Thyroid gland (tissue), 4 donors: ENCODE results near the gene TCAP.

Experiments used
- POLR2A ChIP-seq, 2 donors: fragments of 450-650 bp; IDR thresholded peaks; one replicate each; pipeline ENCODE4 v1.6.1; 2017; ENCODE audit warnings: antibody characterized with exemption in 2 of 2, mild to moderate bottlenecking in 2 of 2, moderate library complexity in 1 of 2
- TF ChIP-seq, protein P1 (sequence below), 6 experiments: fragments of 200-600 bp in 3 of 6; fragments of 450-650 bp in 3 of 6; sonication (generic) in 3 of 6; IDR thresholded peaks; one replicate each; pipeline ENCODE4 v1.5.1; 2016 to 2019; ENCODE audit warnings: antibody characterized with exemption in 6 of 6, mild to moderate bottlenecking in 2 of 6, inconsistent platforms in 1 of 6, moderate library complexity in 1 of 6

DNA sequence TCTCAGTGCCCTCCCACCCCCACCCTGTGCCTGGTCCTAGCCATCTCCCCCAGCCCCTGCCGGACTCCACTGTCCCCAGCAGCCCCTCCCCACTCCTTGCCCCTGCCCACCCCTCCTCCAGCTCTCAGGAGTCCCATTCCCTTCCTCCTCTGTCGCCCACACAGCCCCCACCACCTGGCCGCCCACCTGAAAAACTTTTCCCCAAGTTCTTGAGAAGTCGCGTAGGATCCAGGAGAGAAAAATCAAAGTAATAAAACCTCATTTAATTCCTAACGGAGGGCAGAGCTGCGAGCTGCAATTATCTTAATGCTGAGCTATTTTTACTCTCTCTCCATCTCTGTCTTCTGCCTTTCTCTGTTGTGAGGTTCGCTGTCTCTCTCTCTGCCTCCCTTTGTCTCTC is 40.8 kb upstream of the TCAP start:
- TF ChIP-seq, protein P1, sequence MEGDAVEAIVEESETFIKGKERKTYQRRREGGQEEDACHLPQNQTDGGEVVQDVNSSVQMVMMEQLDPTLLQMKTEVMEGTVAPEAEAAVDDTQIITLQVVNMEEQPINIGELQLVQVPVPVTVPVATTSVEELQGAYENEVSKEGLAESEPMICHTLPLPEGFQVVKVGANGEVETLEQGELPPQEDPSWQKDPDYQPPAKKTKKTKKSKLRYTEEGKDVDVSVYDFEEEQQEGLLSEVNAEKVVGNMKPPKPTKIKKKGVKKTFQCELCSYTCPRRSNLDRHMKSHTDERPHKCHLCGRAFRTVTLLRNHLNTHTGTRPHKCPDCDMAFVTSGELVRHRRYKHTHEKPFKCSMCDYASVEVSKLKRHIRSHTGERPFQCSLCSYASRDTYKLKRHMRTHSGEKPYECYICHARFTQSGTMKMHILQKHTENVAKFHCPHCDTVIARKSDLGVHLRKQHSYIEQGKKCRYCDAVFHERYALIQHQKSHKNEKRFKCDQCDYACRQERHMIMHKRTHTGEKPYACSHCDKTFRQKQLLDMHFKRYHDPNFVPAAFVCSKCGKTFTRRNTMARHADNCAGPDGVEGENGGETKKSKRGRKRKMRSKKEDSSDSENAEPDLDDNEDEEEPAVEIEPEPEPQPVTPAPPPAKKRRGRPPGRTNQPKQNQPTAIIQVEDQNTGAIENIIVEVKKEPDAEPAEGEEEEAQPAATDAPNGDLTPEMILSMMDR (IDR thresholded peaks at IDR 0.05), result no peak
- no peak for TF ChIP-seq POLR2A (IDR thresholded peaks at IDR 0.05)
